GM12891 (cell line): ENCODE results near the gene ANO10.
"Not testable (repeated sequence)": the region's sequence is repeated elsewhere in the genome, so short reads cannot be mapped to it uniquely, and the experiment has no call there.

Experiments used
- PAX5 ChIP-seq: IDR thresholded peaks from 2 replicates; pipeline ENCODE4 v1.6.1; 2011; ENCODE audit warnings: low read length, moderate library complexity, mild to moderate bottlenecking; ENCODE audit not compliant: insufficient read depth, severe bottlenecking
- POLR2A ChIP-seq: IDR thresholded peaks from 2 replicates; pipeline ENCODE4 v1.6.1; 2011; ENCODE audit warnings: low read depth, low read length, control low read depth
- POLR2AphosphoS5 ChIP-seq: IDR thresholded peaks from 2 replicates; pipeline ENCODE4 v1.6.1; 2011; ENCODE audit warnings: low read depth, low read length, control low read depth
- SPI1 ChIP-seq: IDR thresholded peaks from 2 replicates; pipeline ENCODE4 v1.6.1; 2011; ENCODE audit warnings: low read depth, low read length, control low read depth
- TAF1 ChIP-seq: IDR thresholded peaks from 2 replicates; pipeline ENCODE4 v1.6.1; 2011; ENCODE audit warnings: low read depth, low read length, control low read depth

- TF ChIP-seq POLR2AphosphoS5, TAF1, POLR2A, PAX5, SPI1: not testable (repeated sequence)
Observed at GRCh38 chr3:43661376-43661775, 39.6 kb upstream of the ANO10 start.
